Medulla oblongata (tissue), 1 donor: ENCODE results near the gene OAS3.
"Not testable (repeated sequence)": the region's sequence is repeated elsewhere in the genome, so short reads cannot be mapped to it uniquely, and the experiment has no call there.

Source experiments
- DNase-seq: peaks from one replicate; pipeline ENCODE4 v3.0.0-alpha.2; 2015; ENCODE audit errors: extremely low spot score

OAS3 gene

DNA sequence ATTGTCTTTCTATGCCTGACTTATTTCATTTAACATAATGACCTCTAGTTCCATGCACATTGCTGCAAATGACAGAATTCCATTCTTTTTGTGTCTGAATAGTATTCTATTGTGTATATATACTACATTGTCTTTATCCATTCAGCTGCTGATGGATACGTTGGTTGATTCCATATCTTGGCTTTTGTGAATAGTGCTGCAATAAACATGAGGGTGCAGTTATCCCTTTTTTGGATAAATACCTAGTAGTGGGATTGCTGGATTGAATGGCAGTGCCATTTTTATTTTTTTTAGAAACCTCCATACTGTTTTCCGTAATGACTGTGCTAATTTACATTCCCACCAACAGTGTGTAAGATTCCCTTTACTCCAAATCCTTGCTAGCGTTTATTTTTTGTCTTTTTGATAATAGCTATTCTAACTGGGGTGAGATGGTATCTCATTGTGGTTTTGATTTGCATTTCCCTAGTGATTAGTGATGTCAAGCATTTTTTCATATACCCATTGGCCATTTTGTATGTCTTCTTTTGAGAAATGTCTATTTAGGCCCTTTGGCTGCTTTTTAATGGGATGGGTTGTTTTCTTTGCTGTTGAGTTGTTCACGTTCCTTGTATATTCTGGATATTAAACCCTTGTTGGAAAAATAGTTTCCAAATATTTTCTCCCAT, 42.4 kb downstream of the OAS3 start:
- no peak for DNase-seq

DNA sequence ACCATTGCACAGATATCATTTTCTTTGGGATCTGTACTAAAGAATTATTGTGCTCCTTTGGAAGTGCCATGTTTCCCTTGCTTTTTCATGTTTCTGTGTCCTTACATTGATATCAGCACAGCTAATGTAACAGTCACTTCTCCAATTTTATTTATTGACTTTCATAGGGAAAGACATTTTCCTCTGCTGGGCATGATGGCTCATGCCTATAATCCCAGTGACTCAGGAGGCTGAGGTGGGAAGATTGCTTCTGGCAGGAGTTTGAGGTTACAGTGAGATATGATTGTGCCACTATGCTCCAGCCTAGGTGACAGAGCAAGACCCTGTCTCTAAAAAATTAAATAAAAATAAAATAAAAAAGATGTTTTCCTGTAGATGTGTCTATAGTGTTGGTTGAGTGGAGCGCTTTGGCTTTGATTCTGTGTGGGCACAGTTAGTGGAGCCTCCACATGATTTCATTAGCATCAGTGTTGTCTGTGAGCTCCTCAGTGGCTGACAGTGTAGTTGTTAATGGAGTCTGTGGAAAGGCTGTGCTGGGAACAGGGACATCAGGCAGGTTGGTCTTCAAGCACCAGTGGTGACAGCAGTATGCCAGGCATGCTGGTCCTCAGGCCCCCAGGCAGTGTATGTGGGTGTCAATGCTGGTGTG, 47.5 kb downstream of the OAS3 start:
- DNase-seq: no peak

DNA sequence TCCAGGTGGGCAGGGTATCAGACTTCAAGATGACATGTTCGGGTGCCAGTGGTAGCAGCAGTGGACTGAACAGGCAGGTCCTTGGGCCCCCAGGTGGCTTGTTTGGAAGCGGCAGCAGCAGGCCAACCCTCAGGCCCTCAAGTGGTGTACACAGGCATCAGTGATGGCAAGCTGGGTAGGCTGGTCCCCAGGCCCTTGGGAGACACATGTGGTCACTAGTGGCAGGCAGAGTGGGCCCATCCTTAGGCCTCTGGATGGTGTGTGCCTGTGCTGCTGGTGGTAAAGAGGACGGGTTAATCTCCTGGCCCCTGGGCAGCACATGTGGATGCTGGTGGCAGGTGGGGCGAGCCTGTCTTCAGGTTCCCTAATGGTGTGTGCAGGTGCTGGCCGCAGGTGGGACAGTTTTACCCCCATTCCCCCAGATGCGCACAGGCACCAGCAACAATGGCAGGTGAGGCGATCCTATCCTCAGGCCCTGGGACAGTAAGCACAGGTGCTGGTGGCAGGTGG, 48.1 kb downstream of the OAS3 start:
- DNase-seq: no peak

- DNase-seq: no peak
Observed at GRCh38 chr12:112987561-112987960, 49.3 kb downstream of the OAS3 start.

- no peak for DNase-seq
Observed at GRCh38 chr12:112988224-112988623, 50.0 kb downstream of the OAS3 start.

DNA sequence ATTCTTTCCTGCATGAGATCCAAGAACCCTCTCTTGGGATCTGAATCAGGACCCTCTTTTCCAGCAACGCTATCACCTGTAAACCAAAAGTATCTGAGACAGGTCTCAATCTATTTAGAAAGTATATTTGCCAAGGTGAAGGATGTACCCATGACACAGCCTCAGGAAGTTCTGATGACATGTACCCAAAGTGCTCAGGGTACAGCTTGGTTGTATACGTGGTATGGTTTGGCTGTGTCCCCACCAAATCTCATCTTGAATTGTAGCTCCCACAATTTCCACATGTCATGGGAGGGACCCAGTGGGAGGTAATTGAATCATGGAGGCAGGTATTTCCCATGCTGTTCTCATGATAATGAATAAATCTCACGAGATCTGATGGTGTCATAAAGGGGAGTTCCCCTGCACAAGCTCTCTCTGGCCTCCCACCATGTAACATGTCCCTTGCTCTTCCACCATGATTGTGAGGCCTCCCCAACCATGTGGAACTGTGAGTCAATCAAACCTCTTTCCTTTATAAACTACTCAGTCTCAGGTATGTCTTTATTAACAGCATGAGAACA, 50.6 kb downstream of the OAS3 start:
- not testable (repeated sequence) for DNase-seq

GRCh38 chr12:112989806-112990205, 51.5 kb downstream of the OAS3 start:
- no peak for DNase-seq

- peak; percentile 70 for DNase-seq
Observed at GRCh38 chr12:112992541-112993398, 54.5 kb downstream of the OAS3 start.

- DNase-seq: no peak
Observed at GRCh38 chr12:112995008-112995407, 56.7 kb downstream of the OAS3 start.

DNA sequence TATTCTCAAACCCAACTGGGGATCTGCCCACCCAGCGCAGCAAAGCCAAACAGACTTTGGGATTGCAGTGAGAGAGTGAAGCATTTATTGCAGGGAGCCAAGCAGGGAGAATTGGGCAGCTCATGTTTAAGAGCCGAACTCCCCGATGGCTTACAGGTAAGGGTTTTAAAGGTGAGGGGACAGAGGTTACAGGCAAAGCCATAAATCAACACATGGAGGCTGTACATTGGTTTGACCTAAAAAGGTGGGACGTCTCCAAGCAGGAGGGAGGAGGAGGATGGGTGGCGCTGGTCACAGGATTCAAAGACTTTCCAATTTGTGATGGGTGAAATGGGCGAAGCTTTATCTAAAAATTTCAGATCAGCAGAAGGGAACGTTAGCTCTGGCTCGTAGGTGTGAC, 58.2 kb downstream of the OAS3 start:
- no peak for DNase-seq

DNA sequence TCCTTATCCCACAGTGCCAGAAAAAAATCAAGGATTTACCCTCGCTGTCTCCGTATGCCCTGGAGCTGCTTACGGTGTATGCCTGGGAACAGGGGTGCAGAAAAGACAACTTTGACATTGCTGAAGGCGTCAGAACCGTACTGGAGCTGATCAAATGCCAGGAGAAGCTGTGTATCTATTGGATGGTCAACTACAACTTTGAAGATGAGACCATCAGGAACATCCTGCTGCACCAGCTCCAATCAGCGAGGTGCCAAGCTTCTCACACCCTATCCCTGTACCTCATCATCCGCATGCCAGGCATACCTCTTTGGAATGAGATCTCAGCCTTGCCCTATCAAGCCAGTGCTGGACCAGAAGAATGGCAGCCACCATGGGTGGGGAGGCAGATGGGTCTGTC, 59.2 kb downstream of the OAS3 start:
- no peak for DNase-seq

- DNase-seq: no peak
Observed at GRCh38 chr12:112998987-112999767, 60.9 kb downstream of the OAS3 start.

- no peak for DNase-seq
Observed at GRCh38 chr12:113000433-113000832, 62.2 kb downstream of the OAS3 start.

GRCh38 chr12:113002155-113002554, 63.9 kb downstream of the OAS3 start:
- no peak for DNase-seq

DNA sequence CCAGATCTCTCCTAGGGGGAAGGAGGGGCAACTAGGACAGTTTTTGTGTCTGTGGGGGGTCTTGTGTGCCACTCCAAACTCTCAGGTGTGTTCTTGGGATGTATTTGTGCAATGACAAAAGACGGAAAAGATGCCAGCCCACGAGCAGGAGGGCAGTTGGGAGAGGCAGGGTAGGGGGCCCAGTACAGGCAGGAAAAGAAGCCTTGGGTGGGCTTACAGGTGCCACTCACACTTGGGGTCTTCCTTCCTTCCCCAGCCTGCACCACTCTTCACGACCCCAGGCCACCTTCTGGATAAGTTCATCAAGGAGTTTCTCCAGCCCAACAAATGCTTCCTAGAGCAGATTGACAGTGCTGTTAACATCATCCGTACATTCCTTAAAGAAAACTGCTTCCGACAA, 64.4 kb downstream of the OAS3 start:
- no peak for DNase-seq

DNA sequence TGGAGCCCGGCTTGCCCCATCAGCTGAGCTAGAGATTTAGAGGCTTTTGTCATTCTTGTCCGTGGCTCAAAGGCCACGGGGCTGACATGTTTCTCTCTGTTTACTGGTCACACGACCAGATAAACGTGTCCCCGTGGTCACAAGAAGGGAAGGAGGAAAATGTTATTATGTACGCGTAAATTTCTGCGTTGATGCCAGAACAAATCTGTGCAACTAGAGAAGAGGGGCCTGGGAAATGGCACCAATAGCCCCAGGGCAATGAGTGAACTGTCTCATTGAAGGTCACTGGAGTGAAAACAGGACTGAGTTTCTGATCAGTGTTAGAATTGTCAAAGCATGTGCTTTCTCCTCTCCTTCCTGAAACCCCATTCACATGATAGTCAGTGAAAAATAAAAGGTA, 65.4 kb downstream of the OAS3 start:
- DNase-seq: no peak

GRCh38 chr12:113005762-113006161, 67.5 kb downstream of the OAS3 start:
- no peak for DNase-seq

DNA sequence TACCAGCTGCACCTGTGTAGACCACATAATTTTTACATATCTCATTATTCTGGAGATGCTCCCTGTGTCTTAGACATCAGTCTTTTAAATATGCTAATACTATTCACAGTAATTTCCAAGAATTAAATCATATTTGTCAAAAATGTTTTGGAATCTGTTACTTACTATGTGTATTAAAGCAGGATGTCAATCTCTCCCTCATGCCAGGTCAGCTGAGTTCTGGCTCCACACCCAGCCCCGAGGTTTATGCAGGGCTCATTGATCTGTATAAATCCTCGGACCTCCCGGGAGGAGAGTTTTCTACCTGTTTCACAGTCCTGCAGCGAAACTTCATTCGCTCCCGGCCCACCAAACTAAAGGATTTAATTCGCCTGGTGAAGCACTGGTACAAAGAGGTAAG, 67.9 kb downstream of the OAS3 start:
- DNase-seq: no peak

DNA sequence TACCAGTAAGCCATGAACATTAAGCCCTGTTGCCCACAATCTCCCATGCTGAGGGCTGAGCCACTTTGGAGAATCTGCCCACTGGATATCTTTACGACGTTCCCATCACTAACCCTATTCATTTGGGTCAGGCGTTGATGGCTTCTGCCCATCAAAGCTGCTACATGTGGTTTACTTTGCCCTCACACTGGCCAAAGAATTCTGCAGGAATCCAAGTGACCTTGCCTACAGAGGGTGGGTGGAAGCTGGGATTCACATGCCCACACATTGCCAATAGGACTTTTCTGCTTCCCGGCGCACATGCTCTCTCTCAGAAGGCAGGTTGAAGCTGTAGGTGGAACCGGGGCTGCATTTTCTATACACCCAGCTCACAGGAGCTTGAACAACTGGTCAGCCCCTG, 68.4 kb downstream of the OAS3 start:
- DNase-seq: no peak

- DNase-seq: no peak
Observed at GRCh38 chr12:113007166-113007565, 68.9 kb downstream of the OAS3 start.

DNA sequence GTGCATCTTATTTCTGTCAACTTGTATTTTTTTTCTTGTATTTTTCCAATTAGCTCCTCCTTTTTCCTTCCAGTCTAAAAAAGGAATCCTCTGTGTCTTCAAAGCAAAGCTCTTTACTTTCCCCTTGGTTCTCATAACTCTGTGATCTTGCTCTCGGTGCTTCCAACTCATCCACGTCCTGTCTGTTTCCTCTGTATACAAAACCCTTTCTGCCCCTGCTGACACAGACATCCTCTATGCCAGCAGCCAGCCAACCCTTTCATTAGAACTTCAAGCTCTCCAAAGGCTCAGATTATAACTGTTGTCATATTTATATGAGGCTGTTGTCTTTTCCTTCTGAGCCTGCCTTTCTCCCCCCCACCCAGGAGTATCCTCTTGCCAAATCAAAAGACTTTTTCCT, 72.4 kb downstream of the OAS3 start:
- no peak for DNase-seq

DNA sequence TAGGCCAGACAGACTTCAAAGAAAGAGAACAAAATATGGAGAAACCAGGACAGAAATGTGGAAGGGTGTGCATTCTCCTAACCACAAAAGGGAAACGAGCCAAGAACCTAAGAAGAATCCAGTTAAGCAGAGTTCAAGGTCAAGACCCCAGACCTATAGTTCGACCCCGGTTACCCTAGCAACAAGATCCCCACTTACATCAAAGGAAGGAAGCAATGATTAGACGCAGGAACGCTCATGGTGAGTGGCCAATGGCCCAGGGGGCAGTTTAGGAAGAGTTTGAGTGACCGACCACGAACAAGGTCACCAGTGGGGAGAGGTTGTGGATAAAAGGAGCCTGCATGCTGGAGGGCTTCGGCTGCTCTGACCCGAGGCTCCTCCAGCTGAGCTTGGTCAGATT, 76.3 kb downstream of the OAS3 start:
- no peak for DNase-seq
